Activated CD4-positive, alpha-beta memory T cell treated with anti-CD3 and anti-CD28 coated beads for 36 hours (primary cell): ENCODE measurements around the gene TNRC6A. TPM values are rescaled to one million over a fixed set of nuclear protein-coding genes. Genes with fewer than 3 reads are reported as not detected.
A peak's percentile ranks its signal among the peaks of the same experiment; 100 is the strongest.
"Not testable (repeated sequence)": the region's sequence is repeated elsewhere in the genome, so short reads cannot be mapped to it uniquely, and the experiment has no call there.

Source experiments
- CTCF ChIA-PET: fragments of 350-600 bp; sonication (Branson Sonifier 250); formaldehyde crosslinking; loops from one replicate; lab custom pipeline; 2021; ENCODE audit warnings: antibody characterized with exemption, inconsistent platforms; lab: Charles Lee
- POLR2A ChIA-PET: fragments of 350-600 bp; sonication (Branson Sonifier 250); formaldehyde crosslinking; loops from one replicate; lab custom pipeline; 2021; ENCODE audit warnings: antibody characterized with exemption; lab: Charles Lee
- DNase-seq: peaks from one replicate; pipeline ENCODE4 v3.0.0-alpha.2; 2020
- H3K27ac Mint-ChIP-seq: one replicate; pipeline ENCODE4 v1.8.0; 2021; ENCODE audit warnings: mixed read lengths
- H3K27me3 Mint-ChIP-seq: one replicate; pipeline ENCODE4 v1.8.0; 2021; ENCODE audit warnings: mixed read lengths
- H3K36me3 Mint-ChIP-seq: one replicate; pipeline ENCODE4 v1.8.0; 2021; ENCODE audit warnings: mixed read lengths
- H3K4me1 Mint-ChIP-seq: one replicate; pipeline ENCODE4 v1.8.0; 2021; ENCODE audit warnings: low read depth, mixed read lengths
- H3K4me3 Mint-ChIP-seq: one replicate; pipeline ENCODE4 v1.8.0; 2021; ENCODE audit warnings: mild to moderate bottlenecking, mixed read lengths
- H3K9me3 Mint-ChIP-seq: one replicate; pipeline ENCODE4 v1.8.0; 2021; ENCODE audit warnings: mixed read lengths
- intact Hi-C: fragments of 100-400 bp; cut with micrococcal nuclease; formaldehyde crosslinking; loops from one replicate; pipeline ENCODE4 v1.15.1; 2023
- total RNA-seq, 2 experiments: library from RNA; stranded (reverse); gene quantifications; one replicate each; pipeline ENCODE4 v1.2.3, GENCODE V29; 2021

The TNRC6A gene
- total RNA-seq, 2 experiments from 2014 or later: 31.7 to 36.3 TPM

- peaks cover 78% of the 10 kb centered on the region for H3K4me1 Mint-ChIP-seq
Observed at GRCh38 chr16:24745791-24746190, 16.3 kb downstream of the TNRC6A start.

GRCh38 chr16:24747441-24747840 is 18.0 kb downstream of the TNRC6A start:
- H3K4me3 Mint-ChIP-seq: no peak overlapping the region
- peaks cover 9% of the 10 kb centered on the region for H3K36me3 Mint-ChIP-seq
- no peaks in the 10 kb centered on the region for H3K27me3 Mint-ChIP-seq
- CTCF ChIA-PET: no interaction called here
- peaks cover 73% of the 10 kb centered on the region for H3K4me1 Mint-ChIP-seq
- intact Hi-C loops: no loop called here
- no peak for DNase-seq
- H3K27ac Mint-ChIP-seq: peak overlapping the region; percentile 14
- POLR2A ChIA-PET: interaction anchor here (1.3 kb wide), 1 partner anchor 17 kb away, joined by 4 read pairs; no protein-coding TSS in a partner anchor
- no peaks in the 10 kb centered on the region for H3K9me3 Mint-ChIP-seq

More at GRCh38 chr16:24745791-24746190, 16.3 kb downstream of the TNRC6A start:
- no peak overlapping the region for H3K4me3 Mint-ChIP-seq
- ChIA-PET CTCF (no interaction called here), POLR2A (no interaction called here)
- peaks cover 13% of the 10 kb centered on the region for H3K36me3 Mint-ChIP-seq
- no peaks in the 10 kb centered on the region for H3K9me3 Mint-ChIP-seq
- H3K27ac Mint-ChIP-seq: no peak overlapping the region
- H3K27me3 Mint-ChIP-seq: no peaks in the 10 kb centered on the region
- intact Hi-C loops: no loop called here
- DNase-seq: no peak

GRCh38 chr16:24748242-24748641 is 18.8 kb downstream of the TNRC6A start:
- peak; percentile 47 for DNase-seq
- POLR2A ChIA-PET: interaction anchor here (1.3 kb wide), 1 partner anchor 18 kb away, joined by 4 read pairs; no protein-coding TSS in a partner anchor
- H3K36me3 Mint-ChIP-seq: peaks cover 9% of the 10 kb centered on the region
- H3K27me3 Mint-ChIP-seq: no peaks in the 10 kb centered on the region
- H3K4me3 Mint-ChIP-seq: no peak overlapping the region
- CTCF ChIA-PET: no interaction called here
- intact Hi-C loops: no loop called here
- H3K27ac Mint-ChIP-seq: peak overlapping the region; percentile 10
- no peaks in the 10 kb centered on the region for H3K9me3 Mint-ChIP-seq
- H3K4me1 Mint-ChIP-seq: peaks cover 78% of the 10 kb centered on the region

- DNase-seq: no peak
- POLR2A ChIA-PET: no interaction called here
- Mint-ChIP-seq H3K4me1 (peaks cover 73% of the 10 kb centered on the region), H3K4me3 (no peak overlapping the region), H3K9me3 (no peaks in the 10 kb centered on the region), H3K27me3 (no peaks in the 10 kb centered on the region), H3K27ac (peak overlapping the region; percentile 11), H3K36me3 (peaks cover 7% of the 10 kb centered on the region)
- CTCF ChIA-PET: interaction anchor here (0.5 kb wide), 1 partner anchor 28 kb away, joined by 3 read pairs; no protein-coding TSS in a partner anchor
- intact Hi-C loops: no loop called here
Observed at GRCh38 chr16:24749310-24749709, 19.9 kb downstream of the TNRC6A start.

GRCh38 chr16:24749872-24750271 is 20.4 kb downstream of the TNRC6A start:
- POLR2A ChIA-PET, H3K36me3 Mint-ChIP-seq, DNase-seq, H3K27ac Mint-ChIP-seq, intact Hi-C loops, H3K27me3 Mint-ChIP-seq, H3K9me3 Mint-ChIP-seq, H3K4me3 Mint-ChIP-seq, CTCF ChIA-PET: not testable (repeated sequence)
- H3K4me1 Mint-ChIP-seq: peaks cover 74% of the 10 kb centered on the region

GRCh38 chr16:24753000-24753399 is 23.5 kb downstream of the TNRC6A start:
- DNase-seq: no peak
- no peaks in the 10 kb centered on the region for H3K9me3 Mint-ChIP-seq
- H3K4me3 Mint-ChIP-seq: no peak overlapping the region
- peaks cover 7% of the 10 kb centered on the region for H3K36me3 Mint-ChIP-seq
- intact Hi-C loops: loop anchor here (1.0 to 2.0 kb wide), 2 partner anchors 32 to 84 kb away; no protein-coding TSS in a partner anchor
- peak overlapping the region; percentile 86 for H3K27ac Mint-ChIP-seq
- ChIA-PET CTCF (interaction anchor here (0.7 kb wide), 1 partner anchor 22 kb away, joined by 3 read pairs; no protein-coding TSS in a partner anchor), POLR2A (interaction anchor here (1.2 to 1.3 kb wide), 4 partner anchors 19 to 84 kb away, joined by 3 to 6 read pairs (median 4); no protein-coding TSS in a partner anchor)
- H3K4me1 Mint-ChIP-seq: peaks cover 66% of the 10 kb centered on the region
- no peaks in the 10 kb centered on the region for H3K27me3 Mint-ChIP-seq

- intact Hi-C loops: loop anchor here (1.0 to 2.0 kb wide), 2 partner anchors 32 to 85 kb away; no protein-coding TSS in a partner anchor
- peak; percentile 42 for DNase-seq
Observed at GRCh38 chr16:24753437-24753836, 24.0 kb downstream of the TNRC6A start.

GRCh38 chr16:24754543-24754942 is 25.1 kb downstream of the TNRC6A start:
- no peak for DNase-seq
- H3K27me3 Mint-ChIP-seq: no peaks in the 10 kb centered on the region
- ChIA-PET POLR2A (no interaction called here), CTCF (no interaction called here)
- H3K4me1 Mint-ChIP-seq: peaks cover 51% of the 10 kb centered on the region
- intact Hi-C loops: no loop called here
- no peaks in the 10 kb centered on the region for H3K9me3 Mint-ChIP-seq
- H3K36me3 Mint-ChIP-seq: peaks cover 4% of the 10 kb centered on the region
- H3K27ac Mint-ChIP-seq: peak overlapping the region; percentile 52
- no peak overlapping the region for H3K4me3 Mint-ChIP-seq

More at GRCh38 chr16:24753437-24753836, 24.0 kb downstream of the TNRC6A start:
- ChIA-PET CTCF (interaction anchor here (0.7 kb wide), 1 partner anchor 23 kb away, joined by 3 read pairs; no protein-coding TSS in a partner anchor), POLR2A (interaction anchor here (0.6 to 1.3 kb wide), 5 partner anchors 19 to 237 kb away, joined by 3 to 6 read pairs (median 5); no protein-coding TSS in a partner anchor)
- Mint-ChIP-seq H3K4me3 (no peak overlapping the region), H3K9me3 (no peaks in the 10 kb centered on the region), H3K4me1 (peaks cover 62% of the 10 kb centered on the region), H3K36me3 (peaks cover 7% of the 10 kb centered on the region), H3K27ac (peak overlapping the region; percentile 86), H3K27me3 (no peaks in the 10 kb centered on the region)

- no peak for DNase-seq
- Mint-ChIP-seq H3K4me1 (peaks cover 48% of the 10 kb centered on the region), H3K9me3 (no peaks in the 10 kb centered on the region), H3K27ac (peak overlapping the region; percentile 52), H3K36me3 (peaks cover 4% of the 10 kb centered on the region), H3K4me3 (no peak overlapping the region), H3K27me3 (no peaks in the 10 kb centered on the region)
- CTCF ChIA-PET: interaction anchor here (1.0 kb wide), 1 partner anchor 213 kb away, joined by 3 read pairs; no protein-coding TSS in a partner anchor
- POLR2A ChIA-PET: no interaction called here
- intact Hi-C loops: no loop called here
Observed at GRCh38 chr16:24755201-24755874, 25.9 kb downstream of the TNRC6A start.

- intact Hi-C loops: no loop called here
- H3K27me3 Mint-ChIP-seq: no peaks in the 10 kb centered on the region
- POLR2A ChIA-PET: interaction anchor here (0.6 kb wide), 1 partner anchor 1612 kb away, joined by 5 read pairs; no protein-coding TSS in a partner anchor
- no peaks in the 10 kb centered on the region for H3K9me3 Mint-ChIP-seq
- CTCF ChIA-PET: no interaction called here
- H3K36me3 Mint-ChIP-seq: peaks cover 2% of the 10 kb centered on the region
- DNase-seq: no peak
- H3K4me3 Mint-ChIP-seq: no peak overlapping the region
- peaks cover 35% of the 10 kb centered on the region for H3K4me1 Mint-ChIP-seq
- no peak overlapping the region for H3K27ac Mint-ChIP-seq
Observed at GRCh38 chr16:24758373-24758772, 28.9 kb downstream of the TNRC6A start.

GRCh38 chr16:24759006-24759405 is 29.6 kb downstream of the TNRC6A start:
- intact Hi-C loops: no loop called here
- H3K4me3 Mint-ChIP-seq: no peak overlapping the region
- no peaks in the 10 kb centered on the region for H3K27me3 Mint-ChIP-seq
- DNase-seq: no peak
- no peaks in the 10 kb centered on the region for H3K9me3 Mint-ChIP-seq
- H3K4me1 Mint-ChIP-seq: peaks cover 36% of the 10 kb centered on the region
- H3K36me3 Mint-ChIP-seq: peaks cover 2% of the 10 kb centered on the region
- POLR2A ChIA-PET: interaction anchor here (0.6 kb wide), 1 partner anchor 1612 kb away, joined by 5 read pairs; no protein-coding TSS in a partner anchor
- H3K27ac Mint-ChIP-seq: no peak overlapping the region
- CTCF ChIA-PET: no interaction called here

- Mint-ChIP-seq H3K27me3 (no peaks in the 10 kb centered on the region), H3K36me3 (peaks cover 7% of the 10 kb centered on the region), H3K27ac (no peak overlapping the region), H3K4me3 (no peak overlapping the region), H3K4me1 (peaks cover 27% of the 10 kb centered on the region), H3K9me3 (no peaks in the 10 kb centered on the region)
- no peak for DNase-seq
- POLR2A ChIA-PET: no interaction called here
- intact Hi-C loops: no loop called here
- CTCF ChIA-PET: no interaction called here
Observed at GRCh38 chr16:24761526-24761925, 32.1 kb downstream of the TNRC6A start.
